Neural cell (in vitro differentiated cells): ENCODE results near the gene PAQR9.

ENCODE experiments used
- CTCF ChIP-seq: fragments of 450-650 bp; IDR thresholded peaks from 2 replicates; pipeline ENCODE4 v1.5.1; 2014; ENCODE audit warnings: antibody characterized with exemption, mild to moderate bottlenecking, moderate library complexity; ENCODE audit not compliant: poor library complexity, severe bottlenecking
- EZH2 ChIP-seq: fragments of 200-600, 300-800 bp; shearing (Covaris generic), sonication (generic); IDR thresholded peaks from 2 replicates; pipeline ENCODE4 v1.6.1; 2014; ENCODE audit warnings: antibody characterized with exemption, low read length, borderline replicate concordance, mild to moderate bottlenecking; ENCODE audit not compliant: insufficient read depth, poor library complexity, severe bottlenecking
- POLR2AphosphoS5 ChIP-seq: IDR thresholded peaks from 2 replicates; pipeline ENCODE4 v1.6.1; 2012
- REST ChIP-seq: IDR thresholded peaks from 2 replicates; pipeline ENCODE4 v1.6.1; 2012; ENCODE audit warnings: borderline replicate concordance
- SMC3 ChIP-seq: fragments of 450-650 bp; conservative IDR thresholded peaks from 2 replicates; pipeline ENCODE4 v1.6.1; 2014; ENCODE audit warnings: antibody characterized with exemption, mild to moderate bottlenecking, moderate library complexity; ENCODE audit not compliant: poor library complexity

- TF ChIP-seq CTCF (no peak), REST (no peak), SMC3 (no peak), EZH2 (no peak), POLR2AphosphoS5 (no peak)
Measured at GRCh38 chr3:142981108-142981507, 17.6 kb upstream of the PAQR9 start.
